ENCODE measurements around the gene ULBP1.
"Not testable (repeated sequence)": the region's sequence is repeated elsewhere in the genome, so short reads cannot be mapped to it uniquely, and the experiment has no call there.

ULBP1 gene

DNA sequence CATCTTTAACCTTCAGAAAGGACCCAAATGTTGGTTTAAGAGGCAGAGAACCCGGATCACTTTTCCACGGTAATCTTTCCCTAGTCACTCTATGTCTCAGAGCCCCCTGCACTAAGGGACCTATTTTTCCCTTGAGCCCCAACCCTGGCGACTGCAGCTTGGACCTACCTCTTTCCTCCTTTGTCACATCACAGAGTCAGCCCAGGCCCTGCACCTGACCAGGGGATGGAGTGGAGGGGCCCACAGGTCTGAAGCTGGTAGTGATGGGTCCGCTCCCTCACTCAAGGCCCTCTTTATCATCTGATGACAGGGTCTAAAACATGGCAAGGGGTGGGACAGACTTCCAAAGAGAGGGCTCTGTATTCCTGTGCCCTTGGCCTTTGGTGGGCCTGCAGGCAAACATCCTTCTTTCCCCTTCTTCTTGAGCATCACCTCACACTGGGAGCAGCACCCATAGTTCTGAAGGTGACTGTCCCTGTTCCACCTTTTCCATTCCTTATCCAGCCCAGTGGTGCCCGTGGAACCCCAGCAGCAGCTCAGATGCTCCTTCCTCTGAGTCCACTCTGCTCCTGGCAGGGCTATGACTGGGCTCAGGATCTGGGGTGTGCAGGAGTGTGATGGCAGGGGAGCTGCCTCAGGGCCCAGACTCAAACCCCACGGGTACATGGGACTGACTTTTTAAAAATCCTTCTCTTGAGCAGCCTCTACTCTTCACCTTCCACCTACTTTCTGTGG is 55.3 kb downstream of the ULBP1 start:
- no peak overlapping the region for H3K4me3 ChIP-seq (ENCODE audit: low read depth, low read length)
- TF ChIP-seq CTCF (IDR thresholded peaks at IDR 0.05; ENCODE audit: low read depth, low read length, missing control alignments), result no peak
- no peak for DNase-seq (ENCODE audit: low read depth)

GRCh38 chr6:150021870-150022269 is 58.1 kb downstream of the ULBP1 start:
- not testable (repeated sequence) for DNase-seq (ENCODE audit: low read depth)

More at GRCh38 chr6:150021870-150022269, 58.1 kb downstream of the ULBP1 start:
- H3K4me3 ChIP-seq (ENCODE audit: low read depth, low read length), result not testable (repeated sequence)
